Measurements from ENCODE around the gene RBM20. TPM values are rescaled to one million over a fixed set of nuclear protein-coding genes. Genes with fewer than 3 reads are reported as not detected.

The RBM20 gene
- total and polyA plus RNA-seq, 5 donors from 2014 or later, result 0.15 to 0.72 TPM; not detected in 3

DNA sequence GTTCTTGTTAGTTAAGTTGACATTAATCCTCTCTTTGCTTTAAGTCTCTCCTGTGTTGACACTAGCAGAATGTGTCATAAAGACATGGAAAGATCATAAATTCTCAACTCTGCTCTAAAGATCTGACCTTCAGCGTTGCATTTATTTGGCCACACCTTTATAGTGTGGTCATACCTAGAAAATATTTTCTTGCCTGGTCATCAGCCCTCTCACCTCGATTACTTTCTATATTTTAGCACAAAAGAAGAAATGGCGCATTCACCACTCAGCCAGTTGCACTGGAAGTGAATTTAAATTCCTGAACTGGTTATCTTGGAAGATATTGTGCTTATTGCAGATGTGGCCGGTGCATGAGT is 130.9 kb downstream of the RBM20 start:
- Histone ChIP-seq H3K4me1 (ENCODE audit: control insufficient read depth, insufficient read depth, low read length, poor library complexity, severe bottlenecking) (peaks cover 9% of the 10 kb centered on the region), H3K36me3 (ENCODE audit: control insufficient read depth, insufficient read depth, low read length) (no peaks in the 10 kb centered on the region), H3K27me3 (ENCODE audit: control insufficient read depth, insufficient read depth, low read length) (no peaks in the 10 kb centered on the region), H3K9me3 (ENCODE audit: control insufficient read depth in 2 of 2, low read length in 2 of 2) (no peaks in the 10 kb centered on the region), H3K27ac (ENCODE audit: insufficient read depth, low read length, poor library complexity, severe bottlenecking) (no peak overlapping the region), H3K4me3 (ENCODE audit: low read depth, low read length) (no peak overlapping the region)
- no peak for DNase-seq
- peak overlapping the region in 1 of 3 donors; percentile 54 for H3K27ac Mint-ChIP-seq
- no peaks in the 10 kb centered on the region for H3K36me3 Mint-ChIP-seq
- H3K4me3 Mint-ChIP-seq, result no peak overlapping the region
- H3K27me3 Mint-ChIP-seq, result peaks cover 4% of the 10 kb centered on the region
- H3K4me1 Mint-ChIP-seq, result peaks cover 10 to 22% (median 16%) of the 10 kb centered on the region in 4 donors
- H3K9me3 Mint-ChIP-seq, result peaks cover 0 to 2% (median 0%) of the 10 kb centered on the region in 7 donors
- no peak for ATAC-seq (ENCODE audit: low read depth in 2 of 2)

DNA sequence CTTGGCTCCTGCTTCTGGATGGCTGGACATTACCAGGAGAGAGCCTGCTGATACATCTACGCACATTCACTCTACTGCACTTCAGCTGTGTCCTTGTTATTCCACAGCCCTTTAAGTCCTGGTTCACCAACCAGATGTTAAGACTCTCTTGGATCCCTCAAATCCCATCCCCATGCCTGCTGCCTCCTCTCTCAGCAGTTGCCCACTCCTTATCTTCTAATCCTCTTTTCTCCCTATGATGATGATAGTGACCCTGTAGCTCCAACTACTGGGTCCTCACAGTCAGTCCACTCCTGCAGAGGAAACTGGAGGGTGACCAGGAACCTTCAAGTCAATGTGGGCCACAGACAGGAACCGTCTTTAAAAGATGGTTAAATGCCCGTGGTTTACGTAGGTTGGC is 131.3 kb downstream of the RBM20 start:
- H3K27ac Mint-ChIP-seq, result no peak overlapping the region

DNA sequence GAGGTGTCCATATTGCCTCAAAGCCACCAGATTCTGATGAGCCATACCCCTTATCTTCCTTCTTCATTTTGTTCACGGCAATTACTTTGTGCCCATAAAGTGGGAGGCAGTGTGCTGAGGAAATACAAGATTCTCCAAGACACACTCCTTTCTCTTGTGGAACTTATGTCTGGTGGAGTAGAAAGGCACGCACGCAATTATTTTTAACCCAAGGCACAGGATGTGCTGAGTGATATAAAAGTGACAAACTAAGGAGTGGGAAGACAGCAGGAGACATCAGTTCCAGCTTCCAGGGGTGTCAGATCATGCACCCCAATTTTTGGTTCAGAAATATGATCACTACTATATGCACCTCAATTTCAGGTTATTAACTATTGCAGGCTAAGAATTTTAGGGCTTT is 132.9 kb downstream of the RBM20 start:
- Mint-ChIP-seq H3K27ac (peak overlapping the region in 1 of 3 donors; percentile 32), H3K4me1 (peaks cover 10 to 22% (median 16%) of the 10 kb centered on the region in 4 donors), H3K9me3 (peaks cover 0 to 2% (median 0%) of the 10 kb centered on the region in 7 donors), H3K4me3 (no peak overlapping the region), H3K27me3 (no peaks in the 10 kb centered on the region), H3K36me3 (no peaks in the 10 kb centered on the region)
- ATAC-seq (ENCODE audit: low read depth in 2 of 2), result no peak
- H3K27me3 ChIP-seq (ENCODE audit: control insufficient read depth, insufficient read depth, low read length), result no peaks in the 10 kb centered on the region
- no peaks in the 10 kb centered on the region for H3K9me3 ChIP-seq (ENCODE audit: control insufficient read depth in 2 of 2, low read length in 2 of 2)
- no peak overlapping the region for H3K4me3 ChIP-seq (ENCODE audit: low read depth, low read length)
- H3K27ac ChIP-seq (ENCODE audit: insufficient read depth, low read length, poor library complexity, severe bottlenecking), result no peak overlapping the region
- DNase-seq, result no peak
- peaks cover 9% of the 10 kb centered on the region for H3K4me1 ChIP-seq (ENCODE audit: control insufficient read depth, insufficient read depth, low read length, poor library complexity, severe bottlenecking)
- H3K36me3 ChIP-seq (ENCODE audit: control insufficient read depth, insufficient read depth, low read length), result no peaks in the 10 kb centered on the region

More for the DNA sequence above, 131.3 kb downstream of the RBM20 start:
- H3K27ac ChIP-seq (ENCODE audit: insufficient read depth, low read length, poor library complexity, severe bottlenecking), result no peak overlapping the region
- Mint-ChIP-seq H3K27me3 (peaks cover 4% of the 10 kb centered on the region), H3K4me3 (no peak overlapping the region), H3K9me3 (peaks cover 0 to 2% (median 0%) of the 10 kb centered on the region in 7 donors), H3K36me3 (no peaks in the 10 kb centered on the region), H3K4me1 (peaks cover 10 to 22% (median 16%) of the 10 kb centered on the region in 4 donors)
- H3K4me1 ChIP-seq (ENCODE audit: control insufficient read depth, insufficient read depth, low read length, poor library complexity, severe bottlenecking), result peaks cover 9% of the 10 kb centered on the region
- DNase-seq (no peak), ATAC-seq (ENCODE audit: low read depth in 2 of 2) (no peak)
- no peak overlapping the region for H3K4me3 ChIP-seq (ENCODE audit: low read depth, low read length)
- no peaks in the 10 kb centered on the region for H3K9me3 ChIP-seq (ENCODE audit: control insufficient read depth in 2 of 2, low read length in 2 of 2)
- no peaks in the 10 kb centered on the region for H3K36me3 ChIP-seq (ENCODE audit: control insufficient read depth, insufficient read depth, low read length)
- H3K27me3 ChIP-seq (ENCODE audit: control insufficient read depth, insufficient read depth, low read length), result no peaks in the 10 kb centered on the region

DNA sequence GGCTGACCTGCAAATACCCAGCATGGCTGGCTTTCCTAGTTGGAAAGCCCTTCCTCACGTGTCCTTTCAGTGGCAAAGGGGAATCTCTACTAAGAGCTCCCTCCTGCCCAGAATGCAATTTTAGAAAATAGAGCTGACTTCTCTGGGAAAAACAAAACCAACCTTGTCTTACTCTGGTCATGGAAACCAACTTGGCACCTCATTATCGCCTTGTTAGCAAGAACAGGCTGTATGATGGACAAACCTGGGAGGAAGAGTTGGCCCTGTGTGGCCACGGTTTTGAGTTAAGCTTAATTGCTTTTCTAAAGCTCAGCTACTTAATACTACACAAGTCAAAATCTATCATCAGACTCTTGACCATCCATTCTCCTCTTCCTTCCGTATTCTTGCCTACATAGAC is 133.5 kb downstream of the RBM20 start:
- Mint-ChIP-seq H3K4me3 (peak overlapping the region in 1 of 4 donors; percentile 32), H3K9me3 (peaks cover 0 to 2% (median 0%) of the 10 kb centered on the region in 7 donors), H3K36me3 (no peaks in the 10 kb centered on the region), H3K4me1 (peaks cover 10 to 26% (median 17%) of the 10 kb centered on the region in 4 donors), H3K27ac (no peak overlapping the region), H3K27me3 (no peaks in the 10 kb centered on the region)
- Histone ChIP-seq H3K4me1 (ENCODE audit: control insufficient read depth, insufficient read depth, low read length, poor library complexity, severe bottlenecking) (peaks cover 9% of the 10 kb centered on the region), H3K36me3 (ENCODE audit: control insufficient read depth, insufficient read depth, low read length) (no peaks in the 10 kb centered on the region), H3K9me3 (ENCODE audit: control insufficient read depth in 2 of 2, low read length in 2 of 2) (no peaks in the 10 kb centered on the region), H3K27ac (ENCODE audit: insufficient read depth, low read length, poor library complexity, severe bottlenecking) (no peak overlapping the region), H3K4me3 (ENCODE audit: low read depth, low read length) (no peak overlapping the region), H3K27me3 (ENCODE audit: control insufficient read depth, insufficient read depth, low read length) (no peaks in the 10 kb centered on the region)
- ATAC-seq (ENCODE audit: low read depth in 2 of 2) (no peak), DNase-seq (no peak)

DNA sequence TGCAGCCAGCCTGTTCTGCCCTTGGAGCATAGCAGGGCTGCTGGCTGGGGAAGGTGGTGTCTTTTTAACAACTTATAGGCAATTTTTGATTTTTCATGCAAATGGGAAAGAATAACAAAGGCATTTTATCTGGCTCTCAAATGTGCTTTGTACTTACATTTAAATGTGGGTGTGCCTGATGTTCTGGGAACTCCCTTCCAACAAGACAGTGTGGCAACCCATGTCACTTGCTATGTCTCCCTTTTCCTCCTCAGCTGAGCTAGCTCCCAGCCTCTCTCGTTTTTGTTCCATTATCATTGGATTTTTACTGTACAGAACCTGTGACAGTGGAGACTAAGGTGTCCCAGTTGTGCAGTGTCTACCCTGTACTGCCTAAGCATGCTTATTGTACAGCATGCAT is 134.1 kb downstream of the RBM20 start:
- Mint-ChIP-seq H3K27ac (peak overlapping the region in 1 of 3 donors; percentile 76), H3K27me3 (no peaks in the 10 kb centered on the region), H3K36me3 (no peaks in the 10 kb centered on the region), H3K4me3 (peak overlapping the region in 1 of 4 donors; percentile 32), H3K4me1 (peaks cover 11 to 31% (median 19%) of the 10 kb centered on the region in 4 donors), H3K9me3 (peaks cover 0 to 3% (median 0%) of the 10 kb centered on the region in 7 donors)
- Histone ChIP-seq H3K4me3 (ENCODE audit: low read depth, low read length) (no peak overlapping the region), H3K36me3 (ENCODE audit: control insufficient read depth, insufficient read depth, low read length) (no peaks in the 10 kb centered on the region), H3K27me3 (ENCODE audit: control insufficient read depth, insufficient read depth, low read length) (no peaks in the 10 kb centered on the region), H3K4me1 (ENCODE audit: control insufficient read depth, insufficient read depth, low read length, poor library complexity, severe bottlenecking) (peaks cover 9% of the 10 kb centered on the region), H3K27ac (ENCODE audit: insufficient read depth, low read length, poor library complexity, severe bottlenecking) (no peak overlapping the region), H3K9me3 (ENCODE audit: control insufficient read depth in 2 of 2, low read length in 2 of 2) (no peaks in the 10 kb centered on the region)
- ATAC-seq (ENCODE audit: low read depth in 2 of 2) (no peak), DNase-seq (no peak)

DNA sequence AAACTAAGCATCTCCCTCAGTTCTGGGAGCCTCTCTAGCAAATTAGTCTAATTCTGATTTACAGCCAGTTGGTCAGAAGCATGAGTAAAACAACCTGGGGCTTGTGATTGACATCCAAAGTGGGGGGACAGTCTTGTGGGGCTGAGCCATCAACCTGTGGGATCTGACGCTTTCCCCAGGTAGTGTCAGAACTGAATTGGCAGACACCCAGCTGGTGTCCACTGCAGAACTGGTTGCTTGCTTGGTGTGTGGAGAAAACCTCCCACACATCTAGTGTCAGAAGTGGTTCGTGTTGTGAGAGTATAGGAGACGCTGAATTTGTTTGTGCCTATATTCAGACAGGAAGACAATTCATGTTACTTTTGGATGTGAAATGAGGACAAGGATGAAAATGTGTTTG is 135.4 kb downstream of the RBM20 start:
- Histone ChIP-seq H3K27me3 (ENCODE audit: control insufficient read depth, insufficient read depth, low read length) (no peaks in the 10 kb centered on the region), H3K9me3 (ENCODE audit: control insufficient read depth in 2 of 2, low read length in 2 of 2) (no peaks in the 10 kb centered on the region), H3K4me1 (ENCODE audit: control insufficient read depth, insufficient read depth, low read length, poor library complexity, severe bottlenecking) (peaks cover 16% of the 10 kb centered on the region), H3K4me3 (ENCODE audit: low read depth, low read length) (no peak overlapping the region), H3K36me3 (ENCODE audit: control insufficient read depth, insufficient read depth, low read length) (no peaks in the 10 kb centered on the region), H3K27ac (ENCODE audit: insufficient read depth, low read length, poor library complexity, severe bottlenecking) (no peak overlapping the region)
- DNase-seq (no peak), ATAC-seq (ENCODE audit: low read depth in 2 of 2) (no peak)
- no peaks in the 10 kb centered on the region for H3K36me3 Mint-ChIP-seq
- no peak overlapping the region for H3K4me3 Mint-ChIP-seq
- H3K4me1 Mint-ChIP-seq, result peaks cover 13 to 35% (median 21%) of the 10 kb centered on the region in 4 donors
- peaks cover 0 to 5% (median 2%) of the 10 kb centered on the region in 7 donors for H3K9me3 Mint-ChIP-seq
- H3K27ac Mint-ChIP-seq, result peak overlapping the region in 2 of 3 donors; percentile 10 to 31
- no peaks in the 10 kb centered on the region for H3K27me3 Mint-ChIP-seq

DNA sequence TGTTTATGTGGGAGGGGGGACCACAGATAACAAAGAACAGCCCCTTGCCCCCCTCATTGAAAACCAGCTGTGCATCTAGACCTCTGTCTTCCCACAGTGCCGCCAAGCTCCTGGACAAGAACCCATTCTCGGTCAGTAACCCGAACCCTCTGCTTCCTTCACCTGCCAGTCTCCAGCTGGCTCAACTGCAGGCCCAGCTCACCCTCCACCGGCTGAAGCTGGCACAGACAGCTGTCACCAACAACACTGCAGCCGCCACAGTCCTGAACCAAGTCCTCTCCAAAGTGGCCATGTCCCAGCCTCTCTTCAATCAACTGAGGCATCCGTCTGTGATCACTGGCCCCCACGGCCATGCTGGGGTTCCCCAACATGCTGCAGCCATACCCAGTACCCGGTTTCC is 136.6 kb downstream of the RBM20 start:
- Mint-ChIP-seq H3K36me3 (no peaks in the 10 kb centered on the region), H3K27me3 (no peaks in the 10 kb centered on the region), H3K4me3 (no peak overlapping the region), H3K27ac (no peak overlapping the region), H3K9me3 (peaks cover 0 to 5% (median 2%) of the 10 kb centered on the region in 7 donors), H3K4me1 (peaks cover 10 to 26% (median 14%) of the 10 kb centered on the region in 4 donors)
- ATAC-seq (ENCODE audit: low read depth in 2 of 2), result no peak
- H3K4me1 ChIP-seq (ENCODE audit: control insufficient read depth, insufficient read depth, low read length, poor library complexity, severe bottlenecking), result peaks cover 11% of the 10 kb centered on the region
- no peak overlapping the region for H3K27ac ChIP-seq (ENCODE audit: insufficient read depth, low read length, poor library complexity, severe bottlenecking)
- H3K9me3 ChIP-seq (ENCODE audit: control insufficient read depth in 2 of 2, low read length in 2 of 2), result no peaks in the 10 kb centered on the region
- H3K4me3 ChIP-seq (ENCODE audit: low read depth, low read length), result no peak overlapping the region
- no peaks in the 10 kb centered on the region for H3K27me3 ChIP-seq (ENCODE audit: control insufficient read depth, insufficient read depth, low read length)
- DNase-seq, result no peak
- H3K36me3 ChIP-seq (ENCODE audit: control insufficient read depth, insufficient read depth, low read length), result no peaks in the 10 kb centered on the region

DNA sequence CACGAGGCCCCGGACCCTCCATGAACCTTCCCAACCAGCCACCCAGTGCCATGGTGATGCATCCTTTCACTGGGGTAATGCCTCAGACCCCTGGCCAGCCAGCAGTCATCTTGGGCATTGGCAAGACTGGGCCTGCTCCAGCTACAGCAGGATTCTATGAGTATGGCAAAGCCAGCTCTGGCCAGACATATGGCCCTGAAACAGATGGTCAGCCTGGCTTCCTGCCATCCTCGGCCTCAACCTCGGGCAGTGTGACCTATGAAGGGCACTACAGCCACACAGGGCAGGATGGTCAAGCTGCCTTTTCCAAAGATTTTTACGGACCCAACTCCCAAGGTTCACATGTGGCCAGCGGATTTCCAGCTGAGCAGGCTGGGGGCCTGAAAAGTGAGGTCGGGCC is 137.0 kb downstream of the RBM20 start:
- Histone ChIP-seq H3K9me3 (ENCODE audit: control insufficient read depth in 2 of 2, low read length in 2 of 2) (no peaks in the 10 kb centered on the region), H3K4me3 (ENCODE audit: low read depth, low read length) (no peak overlapping the region), H3K4me1 (ENCODE audit: control insufficient read depth, insufficient read depth, low read length, poor library complexity, severe bottlenecking) (peaks cover 11% of the 10 kb centered on the region), H3K27me3 (ENCODE audit: control insufficient read depth, insufficient read depth, low read length) (no peaks in the 10 kb centered on the region), H3K27ac (ENCODE audit: insufficient read depth, low read length, poor library complexity, severe bottlenecking) (no peak overlapping the region), H3K36me3 (ENCODE audit: control insufficient read depth, insufficient read depth, low read length) (no peaks in the 10 kb centered on the region)
- DNase-seq, result no peak
- H3K36me3 Mint-ChIP-seq, result no peaks in the 10 kb centered on the region
- H3K27ac Mint-ChIP-seq, result no peak overlapping the region
- H3K27me3 Mint-ChIP-seq, result no peaks in the 10 kb centered on the region
- peaks cover 0 to 5% (median 2%) of the 10 kb centered on the region in 7 donors for H3K9me3 Mint-ChIP-seq
- no peak overlapping the region for H3K4me3 Mint-ChIP-seq
- peaks cover 10 to 28% (median 15%) of the 10 kb centered on the region in 4 donors for H3K4me1 Mint-ChIP-seq
- ATAC-seq (ENCODE audit: low read depth in 2 of 2), result no peak

All from CD4-positive, CD25-positive, alpha-beta regulatory T cell (primary cell).